ENCODE results near the gene KLKB1. TPM values are rescaled to one million over a fixed set of nuclear protein-coding genes. Genes with fewer than 3 reads are reported as not detected.
"Not testable (repeated sequence)": the region's sequence is repeated elsewhere in the genome, so short reads cannot be mapped to it uniquely, and the experiment has no call there.

Gene KLKB1
- total RNA-seq, 1 donor from 2014 or later: 0.82 TPM

DNA sequence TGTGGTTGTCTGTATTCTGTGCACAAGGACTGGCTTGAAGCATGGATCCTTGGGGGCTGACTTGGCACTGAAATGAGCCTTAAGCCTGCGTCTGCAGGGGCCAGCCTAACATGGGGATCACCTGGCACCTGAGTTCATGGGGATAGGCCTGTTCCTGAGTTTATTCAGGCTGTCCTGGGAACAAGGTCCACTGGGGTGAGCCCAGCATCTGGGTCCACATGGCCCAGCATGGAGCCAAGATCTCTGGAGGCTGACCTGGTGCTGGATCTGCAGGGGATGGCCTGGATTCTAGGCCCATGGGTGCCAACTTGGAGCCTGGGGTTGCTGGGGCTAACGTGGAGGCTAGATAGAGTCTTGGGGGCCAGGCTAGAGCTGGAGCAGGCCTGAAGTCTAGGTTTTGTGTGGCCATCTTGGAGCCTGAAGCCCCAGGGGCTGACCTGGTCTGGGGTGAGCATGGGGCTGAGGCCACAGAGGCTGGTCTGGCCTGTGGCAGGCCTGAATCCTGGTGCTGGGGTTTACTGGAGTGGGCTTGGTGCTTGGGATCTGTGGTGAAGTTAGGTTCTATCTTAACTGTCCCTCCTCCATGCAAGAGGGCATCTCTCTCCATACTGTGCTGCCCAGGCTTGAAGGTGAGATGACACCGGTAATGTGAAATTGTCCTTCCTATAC is 652 bp upstream of the KLKB1 start:
- no peak for DNase-seq (ENCODE audit: low spot score in 2 of 2)
- FAIRE-seq: no peak

DNA sequence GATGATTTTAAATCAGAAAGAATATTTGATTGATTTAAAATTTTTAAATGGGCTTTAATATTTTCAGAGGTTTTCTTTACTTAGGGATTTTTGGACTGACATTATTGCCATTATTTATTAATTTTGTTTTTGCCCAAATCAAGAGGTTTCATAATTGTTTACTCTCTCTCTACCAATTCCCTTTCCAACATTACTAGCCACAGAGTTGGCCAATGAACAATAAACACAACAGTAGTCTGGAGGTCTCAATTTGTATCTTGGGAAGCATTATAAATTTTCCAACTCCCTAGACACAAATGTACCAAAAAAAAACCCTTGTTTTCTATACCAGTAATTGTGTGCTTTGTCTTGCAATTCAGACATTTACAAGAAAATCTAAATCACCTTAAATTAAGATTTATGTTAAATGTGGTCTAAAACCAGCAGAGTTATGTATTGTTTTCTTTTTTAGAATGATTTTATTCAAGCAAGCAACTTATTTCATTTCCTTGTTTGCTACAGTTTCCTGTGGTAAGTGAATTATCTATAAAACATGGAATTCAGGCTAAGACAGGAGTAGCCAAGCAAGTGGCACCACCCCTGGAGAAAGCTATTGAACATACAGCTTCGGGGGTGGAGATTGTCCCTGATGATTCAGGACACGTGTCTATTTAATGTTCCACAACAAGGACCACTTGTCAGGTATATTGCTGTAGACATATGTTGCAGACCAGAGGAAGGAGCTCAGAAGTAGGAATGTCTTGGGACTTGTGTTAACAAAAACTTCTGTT is 622 bp downstream of the KLKB1 start:
- DNase-seq (ENCODE audit: low spot score in 2 of 2): no peak
- FAIRE-seq: no peak

DNA sequence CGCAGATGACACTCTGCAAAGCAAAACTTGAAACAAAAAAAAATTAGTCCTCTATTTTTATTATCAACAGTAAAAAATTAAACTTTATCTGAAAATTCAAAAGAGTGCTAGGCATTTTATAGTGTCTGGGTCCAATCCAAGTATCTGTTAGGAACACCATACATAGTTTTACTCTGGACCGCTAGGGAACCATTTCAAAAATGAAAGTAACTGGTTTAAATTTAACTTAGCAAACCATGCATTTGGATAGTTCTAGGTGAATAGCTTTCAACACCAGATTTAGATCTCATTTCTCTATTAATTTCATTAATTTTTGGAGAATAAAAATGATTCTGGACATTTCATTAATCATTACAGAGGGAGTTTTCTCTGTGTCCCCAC is 1.2 kb downstream of the KLKB1 start:
- FAIRE-seq (no peak), DNase-seq (ENCODE audit: low spot score in 2 of 2) (no peak)

GRCh38 chr4:186234367-186234766 is 7.1 kb downstream of the KLKB1 start:
- no peak for FAIRE-seq
- DNase-seq (ENCODE audit: low spot score in 2 of 2): no peak

DNA sequence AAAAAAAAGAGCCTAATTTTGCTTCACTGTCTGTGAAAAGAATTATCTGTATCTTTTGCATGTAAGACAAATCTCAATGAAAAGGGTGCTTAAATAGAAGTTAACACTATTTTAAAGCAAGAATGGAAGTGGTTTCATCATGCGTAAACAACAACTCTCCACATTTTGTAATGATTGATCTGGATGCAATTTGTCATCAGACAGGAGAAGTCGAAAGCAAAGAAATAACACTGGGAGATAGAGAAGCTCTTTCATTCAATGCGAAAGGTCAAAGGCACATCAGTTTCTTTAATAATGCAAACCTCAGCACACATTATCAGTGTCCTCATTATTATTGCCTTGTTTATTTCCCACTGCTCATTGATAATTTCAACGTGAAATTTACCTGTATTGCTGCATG is 8.8 kb downstream of the KLKB1 start:
- DNase-seq (ENCODE audit: low spot score in 2 of 2): no peak
- no peak for FAIRE-seq

GRCh38 chr4:186240452-186240847 is 13.1 kb downstream of the KLKB1 start:
- DNase-seq (ENCODE audit: low spot score in 2 of 2) (no peak), FAIRE-seq (no peak)

- DNase-seq (ENCODE audit: low spot score in 2 of 2) (no peak), FAIRE-seq (no peak)
These were observed 13.7 kb downstream of the KLKB1 start for GRCh38 chr4:186240848-186241491.

DNA sequence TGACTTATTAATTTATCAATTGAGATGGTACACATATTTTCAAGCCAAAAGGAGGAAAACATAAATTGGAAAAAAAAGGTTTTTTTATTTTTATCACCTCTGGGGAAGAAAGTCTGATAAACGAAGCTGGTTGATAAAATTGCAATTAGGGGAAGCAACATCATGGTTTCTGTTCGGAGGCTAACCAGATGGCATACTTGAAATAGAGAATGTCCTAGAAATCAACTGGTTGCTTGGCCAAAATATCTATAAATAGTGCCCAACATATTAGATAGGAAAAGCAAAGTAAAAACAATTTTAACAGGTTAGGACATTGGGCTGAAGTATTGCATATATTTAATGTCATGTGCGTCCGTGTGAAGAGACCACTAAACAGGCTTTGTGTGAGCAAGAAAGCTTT is 14.3 kb downstream of the KLKB1 start:
- DNase-seq (ENCODE audit: low spot score in 2 of 2) (no peak), FAIRE-seq (no peak)

- FAIRE-seq; DNase-seq (ENCODE audit: low spot score in 2 of 2): not testable (repeated sequence)
These were observed 14.7 kb downstream of the KLKB1 start for GRCh38 chr4:186242031-186242430.

DNA sequence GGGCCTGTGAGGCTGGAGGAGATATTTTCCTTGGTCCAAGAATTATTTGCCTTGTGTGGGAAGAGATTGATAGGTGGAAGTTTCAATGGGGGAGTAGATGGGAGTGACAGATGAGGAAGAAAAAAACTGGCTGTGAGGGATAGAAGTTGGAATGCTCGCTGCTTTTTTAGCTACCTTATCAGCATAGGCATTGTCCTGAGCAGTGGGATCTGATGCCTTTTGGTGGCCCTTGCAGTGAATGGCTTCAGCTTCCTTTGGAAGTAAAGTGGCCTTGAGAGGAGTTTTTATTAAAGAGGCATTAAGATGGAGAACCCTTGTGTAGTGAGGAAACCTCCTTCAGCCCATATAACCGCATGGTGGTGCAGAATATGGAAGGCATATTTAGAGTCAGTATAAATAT is 16.0 kb downstream of the KLKB1 start:
- no peak for FAIRE-seq
- DNase-seq (ENCODE audit: low spot score in 2 of 2): no peak

DNA sequence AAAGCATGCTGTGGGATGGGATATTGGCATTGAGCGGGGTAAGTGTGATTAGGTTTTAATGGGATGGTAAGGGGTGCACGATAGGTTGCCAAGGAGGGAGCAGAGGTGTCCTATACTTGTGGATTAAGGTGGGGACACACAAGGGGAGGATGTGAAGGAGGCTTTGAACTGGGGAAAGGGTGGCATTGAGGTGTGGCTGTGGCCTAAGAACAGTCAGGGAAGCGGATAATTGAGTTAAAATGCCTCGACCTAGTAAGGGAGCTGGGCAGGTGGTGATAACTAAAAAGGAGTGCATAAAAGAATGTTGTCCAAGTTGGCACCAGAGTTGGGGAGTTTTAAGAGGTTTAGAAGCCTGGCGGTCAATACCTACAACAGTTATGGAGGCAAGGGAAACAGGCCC is 17.5 kb downstream of the KLKB1 start:
- DNase-seq (ENCODE audit: low spot score in 2 of 2) (no peak), FAIRE-seq (no peak)

DNA sequence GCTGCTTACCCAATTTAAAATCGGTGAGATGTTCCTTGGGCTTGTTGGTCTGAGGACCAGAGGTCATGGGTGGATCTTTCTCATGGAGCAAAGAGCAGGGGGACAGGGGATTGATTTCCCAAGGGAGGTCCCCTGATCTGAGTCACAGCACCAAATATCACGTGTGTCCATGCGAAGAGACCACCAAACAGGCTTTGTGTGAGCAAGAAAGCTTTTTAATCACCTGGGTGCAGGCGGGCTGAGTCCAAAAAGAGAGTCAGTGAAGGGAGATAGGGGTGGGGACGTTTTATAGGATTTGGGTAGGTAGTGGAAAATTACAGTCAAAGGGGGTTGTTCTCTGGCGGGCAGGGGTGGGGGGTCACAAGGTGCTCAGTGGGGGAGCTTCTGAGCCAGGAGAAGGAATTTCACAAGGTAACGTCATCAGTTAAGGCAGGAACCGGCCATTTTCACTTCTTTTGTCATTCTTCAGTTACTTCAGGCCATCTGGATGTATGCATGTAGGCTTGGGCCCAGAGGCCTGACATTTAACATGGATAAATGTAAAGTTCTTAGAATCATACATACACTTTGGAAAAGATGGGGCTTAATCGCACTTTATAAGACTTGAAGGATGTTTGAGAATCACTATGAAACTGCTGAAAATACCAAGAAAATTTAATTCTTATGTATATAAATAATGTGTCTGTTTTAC is 19.9 kb downstream of the KLKB1 start:
- not testable (repeated sequence) for FAIRE-seq

DNA sequence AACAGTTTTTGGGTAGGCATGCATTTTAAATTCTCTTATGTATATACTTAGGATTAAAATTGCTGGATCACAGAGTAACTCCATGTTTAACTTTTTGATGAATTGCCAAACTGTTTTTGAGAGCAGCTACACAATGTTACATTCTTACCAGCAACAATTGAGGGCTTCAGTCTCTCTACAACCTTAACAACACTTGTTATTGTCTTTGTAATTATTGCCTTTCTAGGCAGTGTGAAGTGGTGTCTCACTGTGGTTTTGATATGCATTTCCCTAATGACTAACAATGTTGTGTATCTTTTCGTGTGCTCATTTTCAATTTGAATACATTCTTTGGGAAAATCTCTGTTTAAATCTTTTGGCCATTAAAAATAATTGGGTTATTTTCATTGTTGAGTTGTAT is 21.3 kb downstream of the KLKB1 start:
- FAIRE-seq: peak; percentile 30
- no peak for DNase-seq (ENCODE audit: low spot score in 2 of 2)

More for the DNA sequence above, 19.9 kb downstream of the KLKB1 start:
- DNase-seq (ENCODE audit: low spot score in 2 of 2): not testable (repeated sequence)

GRCh38 chr4:186249785-186250754 is 22.8 kb downstream of the KLKB1 start:
- FAIRE-seq (no peak), DNase-seq (ENCODE audit: low spot score in 2 of 2) (no peak)

DNA sequence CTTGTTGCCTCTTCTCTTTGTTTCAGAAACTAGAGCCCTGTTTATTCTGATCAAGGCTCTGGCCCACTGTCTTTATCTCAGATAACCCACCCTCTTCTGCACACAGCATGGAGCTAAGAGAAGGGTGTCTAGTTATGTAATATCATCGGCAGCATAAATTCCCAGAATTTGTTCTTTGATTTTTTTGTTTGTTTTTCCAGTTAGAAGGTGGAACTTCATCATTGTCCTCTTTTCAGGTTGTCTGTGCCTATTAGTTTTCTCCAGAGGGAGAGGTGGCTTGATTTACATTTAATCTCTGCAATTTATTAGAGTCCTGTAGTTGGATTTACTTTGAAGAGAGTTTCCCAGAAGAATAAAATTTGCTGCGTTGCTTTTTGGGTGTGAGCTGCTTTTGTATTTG is 23.5 kb downstream of the KLKB1 start:
- no peak for DNase-seq (ENCODE audit: low spot score in 2 of 2)
- FAIRE-seq: no peak

GRCh38 chr4:186255122-186255521 is 27.8 kb downstream of the KLKB1 start:
- FAIRE-seq (no peak), DNase-seq (ENCODE audit: low spot score in 2 of 2) (no peak)

DNA sequence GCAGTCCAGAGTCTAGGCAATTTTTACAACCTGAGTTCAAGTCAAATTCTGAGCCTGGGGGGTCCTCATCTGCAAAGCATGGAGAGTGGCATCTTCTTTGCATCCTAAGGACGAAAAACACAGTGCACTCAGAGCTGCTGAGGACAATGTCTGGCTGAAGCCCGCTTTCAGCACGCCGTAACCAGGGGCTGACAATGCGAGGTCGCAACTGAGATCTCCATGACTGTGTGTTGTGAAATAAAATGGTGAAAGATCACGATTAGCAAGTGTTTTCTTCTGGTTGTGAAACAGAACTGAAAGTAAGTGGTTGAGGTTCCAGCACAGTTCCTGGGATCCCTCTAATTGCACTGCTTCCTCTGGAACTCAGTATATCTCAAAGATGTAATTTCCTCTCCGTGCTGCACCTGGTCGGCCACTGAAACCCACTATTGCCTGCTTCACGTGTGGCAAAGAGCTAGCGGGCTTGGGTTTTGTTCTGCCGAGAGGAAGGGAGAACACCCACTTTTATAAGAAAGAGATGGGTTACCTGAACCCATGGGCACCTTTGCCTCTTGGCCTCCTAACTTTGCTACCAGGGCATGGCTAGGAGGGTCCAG is 31.0 kb downstream of the KLKB1 start:
- FAIRE-seq: no peak
- DNase-seq (ENCODE audit: low spot score in 2 of 2): no peak

DNA sequence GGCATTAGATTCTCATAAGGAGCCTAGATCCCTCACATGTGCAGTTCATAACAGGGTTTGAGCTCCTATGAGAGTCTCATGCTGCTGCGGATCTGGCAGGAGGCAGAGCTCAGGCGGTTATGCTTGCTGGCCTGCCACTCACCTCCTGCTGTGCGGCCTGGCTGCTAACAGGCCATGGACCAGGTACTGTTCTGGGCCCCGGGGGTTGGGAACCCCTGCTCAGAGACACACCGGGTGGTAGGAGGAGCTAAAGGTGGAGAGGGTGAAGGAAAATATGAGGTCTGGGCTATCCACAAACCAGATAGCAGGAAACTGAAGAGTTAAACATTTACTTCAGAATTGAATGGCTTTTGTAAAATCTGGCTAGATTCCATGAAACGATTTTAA is 32.8 kb downstream of the KLKB1 start:
- DNase-seq (ENCODE audit: low spot score in 2 of 2) (no peak), FAIRE-seq (no peak)
